ENCODE measurements around the gene FAM174C.
"Not testable (repeated sequence)": the region's sequence is repeated elsewhere in the genome, so short reads cannot be mapped to it uniquely, and the experiment has no call there.

The FAM174C gene

GRCh38 chr19:1245494-1246264 lies 29.7 kb upstream of the FAM174C start:
- Histone ChIP-seq H3K27ac (peak overlapping the region; percentile 66), H3K9me3 (ENCODE audit: severe bottlenecking) (no peaks in the 10 kb centered on the region), H3K36me3 (peaks cover 18% of the 10 kb centered on the region), H3K4me3 (ENCODE audit: low read depth, low read length) (no peak overlapping the region), H3K27me3 (ENCODE audit: insufficient read depth, low read depth, severe bottlenecking) (no peaks in the 10 kb centered on the region)
- TF ChIP-seq CTCF (IDR thresholded peaks at IDR 0.05; ENCODE audit: low read depth, low read length), result no peak
- peak; percentile 85 for DNase-seq

- not testable (repeated sequence) for H3K4me3 ChIP-seq (ENCODE audit: low read depth, low read length); H3K9me3 ChIP-seq (ENCODE audit: severe bottlenecking); H3K27me3 ChIP-seq (ENCODE audit: insufficient read depth, low read depth, severe bottlenecking)
- Histone ChIP-seq H3K36me3 (peaks cover 26% of the 10 kb centered on the region), H3K27ac (peak overlapping the region; percentile 46)
- TF ChIP-seq CTCF (IDR thresholded peaks at IDR 0.05; ENCODE audit: low read depth, low read length), result peak; percentile 28; the same call in 1 of the 2 replicates
- peak; percentile 51 for DNase-seq
Measured at GRCh38 chr19:1246265-1247087, 28.9 kb upstream of the FAM174C start.

- H3K36me3 ChIP-seq, result peaks cover 37% of the 10 kb centered on the region
- no peak for DNase-seq
- no peaks in the 10 kb centered on the region for H3K9me3 ChIP-seq (ENCODE audit: severe bottlenecking)
- H3K27me3 ChIP-seq (ENCODE audit: insufficient read depth, low read depth, severe bottlenecking), result no peaks in the 10 kb centered on the region
- H3K27ac ChIP-seq, result peak overlapping the region; percentile 100
- no peak for TF ChIP-seq CTCF (IDR thresholded peaks at IDR 0.05; ENCODE audit: low read depth, low read length)
- H3K4me3 ChIP-seq (ENCODE audit: low read depth, low read length), result peak overlapping the region; percentile 66
Measured at GRCh38 chr19:1247748-1248138, 27.6 kb upstream of the FAM174C start.

GRCh38 chr19:1248139-1248785 lies 27.1 kb upstream of the FAM174C start, which contains the start of gene MIDN:
TSS of gene MIDN (plus strand) at chr19:1248583. CDS start at chr19:1250297, 1,714 bp downstream.
- no peaks in the 10 kb centered on the region for H3K9me3 ChIP-seq (ENCODE audit: severe bottlenecking)
- peak; percentile 61 for TF ChIP-seq CTCF (IDR thresholded peaks at IDR 0.05; ENCODE audit: low read depth, low read length)
- peaks cover 38% of the 10 kb centered on the region for H3K36me3 ChIP-seq
- DNase-seq, result peak; percentile 80
- no peaks in the 10 kb centered on the region for H3K27me3 ChIP-seq (ENCODE audit: insufficient read depth, low read depth, severe bottlenecking)
- H3K4me3 ChIP-seq (ENCODE audit: low read depth, low read length), result peak within 1 kb of the TSS; percentile 66
- peak within 1 kb of the TSS; percentile 100 for H3K27ac ChIP-seq

- Histone ChIP-seq H3K9me3 (ENCODE audit: severe bottlenecking) (no peaks in the 10 kb centered on the region), H3K27me3 (ENCODE audit: insufficient read depth, low read depth, severe bottlenecking) (no peaks in the 10 kb centered on the region), H3K36me3 (peaks cover 40% of the 10 kb centered on the region), H3K4me3 (ENCODE audit: low read depth, low read length) (peak overlapping the region; percentile 66), H3K27ac (peak overlapping the region; percentile 100)
- DNase-seq, result peak; percentile 88
- TF ChIP-seq CTCF (IDR thresholded peaks at IDR 0.05; ENCODE audit: low read depth, low read length), result peak; percentile 81
Measured at GRCh38 chr19:1248786-1249297, 26.5 kb upstream of the FAM174C start.

Data from WERI-Rb-1 (cell line).